Ecto neural progenitor cell (in vitro differentiated cells): Measurements from ENCODE around the gene SLC2A1.

Experiments used
- DNase-seq: peaks from one replicate; pipeline ENCODE4 v3.0.0-alpha.2; 2018; ENCODE audit warnings: low spot score

Gene SLC2A1

GRCh38 chr1:42889264-42889663 is 69.4 kb downstream of the SLC2A1 start:
- no peak for DNase-seq

- no peak for DNase-seq
Measured at GRCh38 chr1:42888013-42888633, 70.5 kb downstream of the SLC2A1 start.

- DNase-seq: no peak
Measured at GRCh38 chr1:42887366-42887765, 71.3 kb downstream of the SLC2A1 start.

- no peak for DNase-seq
Measured at GRCh38 chr1:42886800-42887199, 71.9 kb downstream of the SLC2A1 start.

GRCh38 chr1:42886046-42886739 is 72.5 kb downstream of the SLC2A1 start:
- no peak for DNase-seq

- DNase-seq: no peak
Measured at GRCh38 chr1:42880384-42880783, 78.3 kb downstream of the SLC2A1 start.

GRCh38 chr1:42877380-42877779 is 81.3 kb downstream of the SLC2A1 start:
- DNase-seq: no peak

- no peak for DNase-seq
Measured at GRCh38 chr1:42876009-42876408, 82.7 kb downstream of the SLC2A1 start.
